ENCODE measurements around the gene OR10A5.
"Not testable (repeated sequence)": the region's sequence is repeated elsewhere in the genome, so short reads cannot be mapped to it uniquely, and the experiment has no call there.

OR10A5 gene, protein sequence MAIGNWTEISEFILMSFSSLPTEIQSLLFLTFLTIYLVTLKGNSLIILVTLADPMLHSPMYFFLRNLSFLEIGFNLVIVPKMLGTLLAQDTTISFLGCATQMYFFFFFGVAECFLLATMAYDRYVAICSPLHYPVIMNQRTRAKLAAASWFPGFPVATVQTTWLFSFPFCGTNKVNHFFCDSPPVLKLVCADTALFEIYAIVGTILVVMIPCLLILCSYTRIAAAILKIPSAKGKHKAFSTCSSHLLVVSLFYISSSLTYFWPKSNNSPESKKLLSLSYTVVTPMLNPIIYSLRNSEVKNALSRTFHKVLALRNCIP
- 0 reads per million in 4 experiments for total RNA-seq

DNA sequence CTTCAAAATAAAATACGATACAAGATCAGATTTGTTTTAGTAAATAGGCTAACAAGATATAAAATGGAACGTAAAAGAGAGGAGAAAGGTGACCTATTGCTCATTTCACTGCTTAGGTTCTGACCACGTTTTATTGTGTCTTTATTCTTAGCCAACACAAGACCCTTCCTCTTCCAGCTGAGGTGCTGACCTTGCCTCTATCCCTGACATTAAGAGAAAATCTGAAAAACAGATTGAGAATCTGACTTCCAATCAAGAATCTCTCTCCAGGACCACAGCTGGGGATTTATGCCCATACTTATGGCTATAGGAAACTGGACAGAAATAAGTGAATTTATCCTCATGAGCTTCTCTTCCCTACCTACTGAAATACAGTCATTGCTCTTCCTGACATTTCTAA lies at the start of gene OR10A5:
Gene OR10A5, plus strand, starts transcription at position 301 of the 400 bp plus-strand sequence. Its CDS starts 0 bp downstream, at position 301.
- DNase-seq = no peak

DNA sequence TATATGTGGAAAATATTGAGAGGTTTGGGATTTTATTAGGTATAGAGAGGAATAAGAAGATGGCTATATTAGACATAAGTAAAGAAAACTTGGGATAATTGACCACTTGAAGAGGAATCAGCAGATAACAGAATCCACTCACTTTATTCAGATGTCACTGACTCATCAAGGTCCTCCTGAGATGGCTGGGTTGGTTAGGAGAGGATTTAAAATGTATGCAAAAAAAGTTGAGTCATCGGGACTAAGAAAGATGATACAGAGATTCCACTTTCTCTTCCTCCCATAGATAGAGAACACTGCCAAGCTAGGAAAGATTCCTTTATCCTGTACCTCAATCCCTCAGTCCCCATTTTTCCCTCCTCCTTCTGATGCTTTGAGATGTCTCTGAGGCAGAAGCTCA lies 46.1 kb upstream of the OR10A5 start, which contains the start of gene OR6A2:
Gene OR6A2, minus strand, starts transcription at position 288 of the 400 bp plus-strand sequence. CDS start 3,981 bp downstream, outside the sequence.
- DNase-seq = no peak

DNA sequence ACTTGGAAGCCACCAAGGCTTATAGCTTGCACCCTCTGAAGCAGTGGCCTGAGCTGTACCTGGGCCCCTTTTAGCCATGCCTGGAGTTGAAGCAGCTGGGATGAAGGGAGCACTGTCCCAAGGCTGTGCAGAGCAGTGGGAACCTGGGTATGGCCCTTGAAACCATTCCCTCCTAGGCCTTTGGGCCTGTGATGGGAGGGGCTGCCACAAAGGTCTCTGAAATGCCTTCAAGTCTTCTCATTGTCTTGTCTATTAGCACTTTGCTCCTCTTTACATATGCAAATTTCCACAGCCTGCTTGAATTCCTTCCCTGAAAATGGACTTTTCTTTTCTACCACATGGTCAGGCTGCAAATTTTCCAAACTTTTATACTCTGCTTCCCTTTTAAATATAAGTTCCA lies 44.4 kb upstream of the OR10A5 start:
- DNase-seq = not testable (repeated sequence)

DNA sequence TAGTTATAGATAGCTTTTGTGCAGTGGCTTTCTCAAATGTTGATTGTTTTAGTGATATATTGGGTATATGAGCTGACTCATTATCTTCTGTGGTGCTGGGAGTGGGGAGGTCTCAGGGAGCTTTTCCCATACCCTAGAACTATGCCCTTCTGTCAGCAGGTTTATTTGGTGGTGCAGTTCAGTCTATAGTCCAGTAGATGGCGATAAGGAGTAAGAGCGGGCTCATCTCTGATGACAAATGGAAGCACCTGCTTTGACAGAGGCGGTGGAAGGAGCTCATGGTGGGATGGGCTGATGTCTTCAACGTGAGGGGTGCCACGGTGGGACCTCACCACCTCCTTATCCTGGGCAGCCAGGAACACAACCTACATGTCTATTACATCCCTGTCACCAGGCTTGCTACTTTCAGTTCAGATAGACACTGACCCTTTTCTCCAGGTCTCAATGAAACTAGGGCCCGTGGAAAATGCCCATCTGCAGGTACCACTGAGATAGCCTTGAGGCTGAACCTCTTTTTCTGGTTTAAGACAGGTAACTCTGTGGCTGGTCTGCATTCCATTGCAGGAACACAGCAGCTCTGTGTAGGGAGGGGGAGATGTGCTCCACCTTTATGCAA lies 33.0 kb upstream of the OR10A5 start:
- no peak for DNase-seq

DNA sequence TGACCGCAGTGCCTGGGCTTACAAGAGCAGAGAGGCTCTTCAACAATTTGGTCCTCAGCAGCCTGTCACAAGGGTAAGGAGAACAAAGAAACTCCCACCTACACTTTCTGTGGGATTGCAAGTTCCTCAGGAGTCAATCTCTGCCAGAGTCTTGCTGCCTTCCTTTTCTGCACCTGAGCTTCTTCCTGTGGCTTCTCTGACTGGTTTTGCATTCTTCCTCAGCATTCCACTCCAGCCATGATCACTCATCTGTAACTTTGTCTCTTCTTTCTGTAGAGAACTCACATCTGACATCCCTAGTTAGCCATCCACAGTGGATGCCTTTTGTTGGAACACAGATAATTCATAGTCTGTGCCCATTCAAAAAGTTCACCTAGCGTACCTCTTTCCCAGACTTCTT lies 31.8 kb upstream of the OR10A5 start:
- DNase-seq = no peak

DNA sequence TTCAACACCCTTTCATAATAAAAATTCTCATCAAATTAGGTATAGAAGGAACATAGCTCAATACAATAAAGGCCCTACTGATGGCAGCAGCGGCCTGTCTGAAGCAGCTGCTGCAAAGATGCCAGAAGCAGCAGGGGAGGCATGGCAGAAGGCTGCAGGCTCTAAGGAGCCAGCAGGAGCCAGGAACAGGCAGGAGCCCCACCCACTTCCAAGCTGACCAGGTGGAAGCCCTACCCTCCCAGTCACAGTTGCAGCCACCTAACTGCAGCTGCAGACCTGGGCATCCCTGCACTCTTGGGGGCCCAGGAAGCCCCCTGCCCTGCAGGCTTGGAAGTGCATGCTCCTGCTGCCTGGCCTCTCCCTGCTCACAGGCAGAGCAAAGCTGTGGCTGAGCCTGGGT lies 27.8 kb upstream of the OR10A5 start:
- DNase-seq = no peak

DNA sequence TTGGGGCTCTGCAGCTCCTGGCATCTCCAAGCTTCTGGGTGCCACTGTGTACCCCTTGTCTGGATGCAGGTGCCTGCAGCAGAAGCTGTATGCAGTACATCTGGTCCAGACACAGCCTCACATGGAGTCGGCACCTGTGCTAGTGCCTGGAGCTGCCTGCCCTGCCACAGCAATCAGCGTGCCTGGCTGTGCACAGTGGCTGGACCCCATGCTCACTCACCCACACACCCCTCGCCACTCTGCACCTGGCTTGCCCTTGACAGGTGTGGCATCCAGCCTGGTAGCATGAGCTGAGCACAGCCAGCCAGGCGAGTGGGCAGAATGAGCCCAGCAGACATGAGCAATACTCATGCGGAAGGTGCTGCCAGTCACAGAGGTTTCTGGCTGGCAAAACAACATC lies 26.5 kb upstream of the OR10A5 start:
- no peak for DNase-seq

DNA sequence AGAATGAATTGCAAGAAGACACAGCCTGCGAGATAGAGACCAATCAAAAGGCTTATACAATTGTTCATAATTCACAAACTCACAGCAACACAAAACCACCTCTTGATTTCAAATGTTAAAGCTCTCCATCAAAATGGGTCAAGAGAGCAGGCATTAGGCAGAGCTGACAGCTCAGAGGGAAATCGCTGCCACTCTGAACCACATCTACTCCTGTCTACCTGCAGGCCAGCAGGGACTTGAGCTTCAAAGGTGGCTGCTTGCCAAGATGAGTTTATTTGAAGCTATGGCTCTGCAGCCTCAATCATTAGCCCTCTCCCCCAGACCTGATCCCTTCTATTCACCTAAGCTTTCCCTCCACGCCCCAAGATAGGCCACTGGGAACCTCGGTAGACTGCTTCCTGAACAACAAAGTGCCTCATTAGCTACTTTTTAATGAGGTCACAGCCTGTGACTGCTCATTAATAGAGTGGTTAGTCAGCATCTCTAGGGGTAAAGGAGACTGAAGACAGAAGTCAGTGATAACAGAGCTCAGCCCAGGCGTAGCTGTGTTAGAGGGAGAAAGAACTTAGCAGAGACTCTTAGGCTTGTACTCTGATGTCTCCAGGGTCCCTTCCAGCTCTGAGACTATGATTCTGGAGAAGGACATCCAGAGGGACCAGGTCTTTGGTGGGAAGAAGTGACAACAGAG lies 21.2 kb upstream of the OR10A5 start:
- DNase-seq = no peak

DNA sequence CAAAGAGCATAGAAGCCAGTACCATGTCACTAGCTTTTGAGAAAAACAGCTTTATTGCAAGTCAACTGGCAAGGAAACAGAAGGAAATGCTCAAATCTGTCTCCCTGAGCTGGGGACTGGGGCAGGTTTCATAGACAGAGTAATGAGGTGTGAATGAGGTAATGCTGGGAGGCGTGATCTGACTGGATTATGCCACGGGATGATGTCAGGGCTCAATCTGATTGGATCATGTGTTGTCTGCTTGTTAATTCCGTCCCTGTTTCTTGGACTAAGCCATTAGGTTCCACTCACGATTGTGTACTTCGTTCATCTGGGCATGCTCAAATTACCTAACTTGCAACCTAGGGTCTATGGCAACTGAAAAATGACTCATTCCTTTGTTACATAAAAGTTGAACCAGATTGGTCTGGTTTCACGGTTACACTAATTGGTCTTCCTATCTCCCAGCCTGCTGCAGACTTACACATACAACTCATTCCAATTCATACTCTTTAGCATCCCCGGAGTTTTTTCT lies 20.2 kb upstream of the OR10A5 start:
- DNase-seq = no peak

DNA sequence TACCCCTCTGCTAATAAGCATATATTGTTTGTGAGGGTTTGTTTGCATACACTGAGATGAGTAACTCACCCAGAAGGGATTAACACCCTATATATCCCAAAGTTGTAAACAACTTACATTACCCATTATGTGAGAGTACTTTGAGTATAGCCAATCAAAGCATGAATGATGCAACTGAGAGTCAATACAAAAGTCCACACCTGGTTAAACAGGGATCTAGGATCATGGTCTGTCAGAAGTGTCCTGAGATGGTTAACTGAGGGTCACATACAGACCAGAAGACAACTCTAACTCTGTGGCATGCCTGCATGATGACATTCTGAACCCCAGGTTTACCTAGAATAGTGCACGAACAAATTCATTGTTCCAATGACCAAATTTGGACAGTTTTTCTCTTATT lies 17.4 kb upstream of the OR10A5 start:
- no peak for DNase-seq

DNA sequence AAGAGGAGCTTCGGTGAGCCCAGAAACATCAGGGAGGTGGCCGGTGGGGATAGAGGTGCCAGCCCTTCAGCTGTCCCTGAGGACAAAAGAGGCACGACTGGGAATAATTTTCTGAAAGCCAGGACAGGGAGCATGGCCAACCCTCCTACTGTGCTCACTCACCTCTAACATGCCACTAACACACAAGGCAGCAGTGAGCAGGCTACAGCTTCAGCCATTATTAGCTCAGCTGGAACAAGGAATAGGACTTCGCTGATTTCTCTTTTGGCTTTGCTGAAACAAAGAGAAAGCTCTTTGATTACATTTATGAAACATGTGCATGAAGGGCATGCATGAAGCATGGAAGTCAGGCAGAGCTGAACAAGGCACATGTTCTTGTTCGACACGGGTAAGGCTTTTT lies 12.1 kb upstream of the OR10A5 start:
- no peak for DNase-seq

DNA sequence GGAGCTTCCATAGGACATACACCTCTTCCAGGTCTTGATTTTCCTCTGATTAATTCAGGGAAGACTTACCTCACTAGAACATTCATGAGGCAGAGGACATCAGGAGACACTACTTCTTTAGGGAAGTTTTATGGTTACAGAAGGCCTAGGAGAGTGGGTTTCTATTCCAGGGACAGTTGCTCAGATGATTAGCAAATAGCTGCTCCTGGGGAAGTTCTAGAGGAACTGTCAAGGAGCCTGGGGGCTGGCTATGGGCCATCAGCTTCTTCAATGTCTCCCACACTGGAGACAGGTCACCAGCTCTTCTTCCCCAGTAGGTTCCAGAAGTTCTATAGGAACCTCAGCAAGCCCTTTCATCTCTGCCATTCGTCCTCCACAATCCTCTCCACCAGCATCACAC lies 11.5 kb upstream of the OR10A5 start:
- no peak for DNase-seq

DNA sequence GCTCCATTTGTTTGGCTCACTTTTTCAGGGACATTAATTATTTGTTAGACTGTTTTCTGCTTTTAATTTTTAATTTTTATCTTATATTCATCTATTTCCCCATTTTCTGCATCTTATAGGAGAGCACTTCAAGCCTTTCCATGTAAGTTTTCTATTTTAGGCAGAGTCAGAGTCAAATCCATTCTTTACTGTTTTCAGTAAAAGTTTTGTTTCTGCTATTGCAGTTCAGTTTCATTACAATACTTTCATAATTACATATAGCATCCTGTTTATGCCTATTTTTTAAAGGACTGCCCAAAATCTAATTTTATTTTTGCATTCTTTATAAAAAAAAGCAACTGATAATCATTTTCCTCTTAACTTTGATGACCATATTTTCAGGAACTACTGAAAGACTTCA lies 3.8 kb upstream of the OR10A5 start:
- no peak for DNase-seq

DNA sequence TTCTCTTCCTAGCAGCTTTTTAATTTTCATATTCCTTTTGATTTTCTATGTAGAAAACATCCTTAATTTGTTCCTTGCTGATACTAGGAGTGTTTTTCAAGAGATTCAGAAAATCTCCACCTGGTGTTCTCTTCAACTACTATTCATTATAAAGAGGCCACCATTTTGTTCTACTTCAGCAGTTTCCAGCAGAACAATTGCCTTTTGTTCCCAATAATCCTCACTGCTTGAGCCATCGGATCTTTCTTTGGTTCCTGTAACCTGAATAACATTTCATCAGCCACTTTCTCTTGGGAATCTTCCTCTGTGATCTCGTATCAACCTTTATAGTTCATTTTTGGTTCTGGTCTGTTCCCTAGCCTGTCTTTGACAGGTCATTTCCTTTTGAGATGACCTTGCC lies 1.8 kb upstream of the OR10A5 start:
- no peak for DNase-seq

DNA sequence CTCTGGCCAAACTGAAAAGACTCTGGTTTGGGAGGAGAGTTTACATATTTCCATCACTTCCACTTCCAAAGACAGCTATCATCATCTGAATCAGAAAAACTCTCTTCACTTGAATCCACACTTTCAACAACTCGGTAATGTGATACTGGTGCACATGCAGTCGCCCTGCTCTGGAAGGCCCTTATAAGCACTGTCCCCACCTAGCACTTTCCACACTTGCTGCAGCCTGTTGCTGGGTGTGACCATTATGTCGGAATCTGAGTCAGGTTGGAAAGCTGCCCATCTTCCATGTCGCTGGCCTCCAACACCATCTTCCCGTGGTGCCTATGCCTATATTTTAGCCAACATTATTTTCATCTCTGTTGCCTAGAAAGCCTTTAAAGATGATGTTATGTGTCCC lies 1.1 kb upstream of the OR10A5 start:
- DNase-seq = no peak

DNA sequence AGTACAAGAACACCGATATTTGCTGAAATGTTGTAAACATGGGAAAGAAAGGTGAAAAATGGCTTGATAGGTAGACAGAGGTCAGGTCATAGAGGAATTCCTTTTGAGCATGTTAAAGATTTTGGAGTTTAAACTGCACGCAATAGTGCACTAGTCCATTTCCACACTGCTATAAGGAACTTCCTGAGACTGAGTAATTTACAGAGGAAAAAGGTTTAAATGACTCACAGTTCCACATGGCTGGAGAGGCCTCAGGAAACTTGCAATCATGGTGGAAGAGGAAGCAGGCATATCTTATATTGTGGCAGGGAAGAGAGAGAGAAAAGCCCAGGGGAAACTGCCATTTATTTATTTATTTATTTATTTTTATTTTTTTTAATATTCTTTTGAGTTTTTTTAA lies 5.0 kb downstream of the OR10A5 start:
- no peak for DNase-seq

DNA sequence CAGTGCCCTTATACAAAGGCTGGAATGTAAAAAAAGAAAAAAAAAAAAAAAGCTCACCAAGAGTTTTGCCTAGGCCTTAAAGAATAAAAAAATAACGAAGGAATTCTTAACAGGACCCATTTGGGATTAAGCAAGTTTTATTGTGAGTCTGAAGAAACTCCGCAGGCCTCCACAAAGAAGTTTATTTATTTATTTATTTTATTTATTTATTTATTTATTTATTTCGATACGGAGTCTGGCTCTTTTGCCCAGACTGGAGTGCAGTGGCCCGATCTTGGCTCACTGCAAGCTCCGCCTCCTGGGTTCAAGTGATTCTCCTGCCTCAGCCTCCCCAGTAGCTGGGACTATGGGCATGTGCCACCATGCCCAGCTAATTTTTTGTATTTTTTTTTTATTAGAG lies 9.3 kb downstream of the OR10A5 start:
- DNase-seq = not testable (repeated sequence)

DNA sequence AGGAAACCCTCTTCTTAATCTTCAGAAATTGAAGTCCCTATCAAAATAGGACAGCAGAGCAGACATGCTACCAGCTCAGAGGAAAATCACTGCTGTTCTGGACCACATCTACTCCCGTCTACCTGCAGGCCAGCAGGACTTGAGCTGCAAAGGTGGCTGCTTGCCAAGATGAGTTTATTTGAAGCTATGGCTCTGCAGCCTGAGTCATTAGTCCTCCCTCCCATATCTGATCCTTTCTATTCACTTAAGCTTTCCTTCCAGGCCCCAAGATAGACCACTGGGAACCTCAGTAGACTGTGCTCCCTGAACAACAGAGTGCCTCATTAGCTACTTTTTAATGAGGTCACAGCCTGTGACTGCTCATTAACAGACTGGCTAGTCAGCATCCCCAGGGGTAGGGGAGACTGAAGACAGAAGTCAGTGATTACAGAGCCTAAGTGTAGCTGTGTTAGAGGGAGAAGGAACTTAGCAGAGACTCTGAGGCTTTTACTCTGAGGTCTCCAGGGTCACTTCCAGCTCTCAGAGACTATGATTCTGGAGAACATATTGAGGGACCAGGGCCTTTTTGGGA lies 10.6 kb downstream of the OR10A5 start:
- DNase-seq = no peak

DNA sequence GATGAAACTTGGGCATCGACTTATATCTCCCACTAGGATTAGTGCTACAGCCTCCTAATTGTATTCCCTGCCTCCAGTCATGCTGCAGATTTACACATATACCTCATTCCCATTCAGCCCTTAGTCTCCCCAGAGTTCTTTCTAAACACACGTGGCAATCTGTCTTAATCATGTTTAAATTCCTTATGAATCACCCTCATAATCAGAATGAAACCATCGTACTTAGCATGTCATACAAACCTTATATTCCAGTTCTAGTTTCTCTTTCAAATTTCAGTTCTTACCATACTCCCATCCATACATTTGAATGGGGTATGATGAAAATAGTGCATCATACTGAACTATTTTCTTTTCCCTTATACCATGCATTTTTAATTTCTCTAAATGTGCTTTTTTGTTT lies 11.4 kb downstream of the OR10A5 start:
- no peak for DNase-seq

DNA sequence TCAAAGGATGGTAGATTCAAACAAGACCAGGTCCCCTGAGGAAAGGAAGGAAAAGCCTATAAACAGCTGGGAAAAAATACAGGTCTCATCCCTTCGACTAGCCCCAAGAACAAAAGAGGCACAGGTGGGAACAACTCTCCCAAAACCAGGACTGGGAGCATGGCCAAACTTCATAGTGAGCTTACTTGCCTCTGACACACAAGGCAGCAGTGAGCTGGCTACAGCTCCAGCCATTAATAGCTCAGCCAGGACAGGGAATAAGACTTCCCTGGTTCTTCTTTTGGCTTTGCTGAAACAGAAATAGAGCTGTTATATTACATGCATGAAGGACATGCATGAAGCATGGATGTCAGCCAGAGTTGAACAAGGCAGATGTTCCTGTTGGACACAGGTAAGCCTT lies 17.5 kb downstream of the OR10A5 start, which contains the start of gene OR10A2:
Gene OR10A2, plus strand, starts transcription at position 97 of the 400 bp plus-strand sequence. CDS start 6,698 bp downstream, outside the sequence.
- DNase-seq = no peak

DNA sequence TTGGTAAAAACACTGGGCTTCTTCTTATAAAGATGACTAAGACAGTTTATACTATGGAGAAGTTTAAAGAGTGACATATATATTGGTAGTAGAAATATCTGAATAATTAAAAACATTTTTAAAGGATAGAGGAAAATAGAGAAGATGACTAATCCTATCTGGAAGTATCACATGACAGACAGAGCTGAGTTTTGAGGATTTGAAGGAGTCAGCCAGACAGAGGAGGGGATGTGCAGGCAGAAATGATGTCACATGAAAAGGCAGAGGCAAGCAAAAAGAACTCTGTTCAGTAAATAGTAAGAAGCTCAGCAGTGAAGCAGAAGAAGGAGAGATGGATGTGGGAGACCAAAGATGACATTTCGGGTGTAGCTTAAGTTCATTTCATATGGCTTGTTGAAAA lies 19.0 kb downstream of the OR10A5 start:
- DNase-seq = no peak

DNA sequence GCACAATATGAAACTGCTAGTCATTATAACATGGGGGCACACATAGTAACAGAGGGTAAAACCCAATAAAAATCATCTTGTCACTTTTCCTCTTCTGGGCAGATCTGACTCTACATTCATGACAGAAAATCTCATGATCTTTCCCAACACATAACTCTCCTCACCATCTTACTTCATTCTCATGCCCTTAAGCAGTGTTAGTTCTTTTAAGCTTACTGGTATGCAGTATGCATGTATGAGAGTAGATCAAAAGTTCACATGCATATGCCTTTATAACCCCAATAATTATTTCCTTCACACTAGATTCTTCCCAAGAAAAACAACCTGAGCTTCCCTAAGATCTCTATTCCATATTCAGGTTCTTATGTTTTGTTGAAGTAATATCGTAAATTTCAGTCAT lies 25.8 kb downstream of the OR10A5 start:
- DNase-seq = no peak

DNA sequence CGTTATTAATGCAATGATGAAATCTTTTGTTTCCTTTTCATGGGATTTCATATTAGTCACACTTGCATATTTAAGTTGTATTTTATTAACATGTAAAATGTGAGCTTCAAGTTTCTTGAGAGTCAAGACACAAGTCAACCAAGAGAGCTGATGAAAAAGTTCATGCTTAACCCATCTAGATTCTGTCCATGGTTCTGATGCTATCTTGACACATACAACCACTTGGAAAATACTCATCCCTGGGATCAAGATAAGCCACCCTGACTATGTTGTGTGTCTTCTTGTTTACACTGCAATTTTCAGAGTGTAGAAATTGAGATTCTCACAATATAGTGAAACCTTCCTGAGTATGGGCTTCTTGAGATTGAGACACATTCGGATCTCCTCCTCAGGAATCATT lies 30.3 kb downstream of the OR10A5 start:
- DNase-seq = no peak
